Uterus (tissue), 2 donors: Measurements from ENCODE around the gene NAGLU.

Source experiments
- CTCF ChIP-seq, 4 experiments: fragments of 200-600 bp in 2 of 4; fragments of 450-650 bp in 2 of 4; sonication (generic) in 2 of 4; IDR thresholded peaks; one replicate each; pipeline ENCODE4 v1.5.1; 2016 to 2019; ENCODE audit warnings: antibody characterized with exemption in 4 of 4, mild to moderate bottlenecking in 2 of 4, moderate library complexity in 1 of 4
- POLR2A ChIP-seq, 2 donors: fragments of 450-650 bp; IDR thresholded peaks; one replicate each; pipeline ENCODE4 v1.6.1; 2016; ENCODE audit warnings: antibody characterized with exemption in 2 of 2, mild to moderate bottlenecking in 1 of 2, moderate library complexity in 1 of 2

GRCh38 chr17:42508426-42509165 is 27.4 kb upstream of the NAGLU start:
- TF ChIP-seq CTCF (IDR thresholded peaks at IDR 0.05) (no peak), POLR2A (IDR thresholded peaks at IDR 0.05) (no peak)
